AG09319 (cell line): Measurements from ENCODE around the gene MT1F.
"Not testable (repeated sequence)": the region's sequence is repeated elsewhere in the genome, so short reads cannot be mapped to it uniquely, and the experiment has no call there.

Experiments used
- DNase-seq: peaks from one replicate; pipeline ENCODE4 v3.0.0-alpha.2; 2010; ENCODE audit warnings: low read depth; ENCODE audit errors: extremely low read depth
- TF ChIP-seq, protein P1 (sequence below): IDR thresholded peaks from 2 replicates; pipeline ENCODE4 v1.5.1; 2011; ENCODE audit warnings: low read depth, mild to moderate bottlenecking, inconsistent platforms, low read length, moderate library complexity

Gene MT1F

GRCh38 chr16:56670620-56670934 lies 12.8 kb downstream of the MT1F start:
- DNase-seq = no peak
- TF ChIP-seq, protein P1, sequence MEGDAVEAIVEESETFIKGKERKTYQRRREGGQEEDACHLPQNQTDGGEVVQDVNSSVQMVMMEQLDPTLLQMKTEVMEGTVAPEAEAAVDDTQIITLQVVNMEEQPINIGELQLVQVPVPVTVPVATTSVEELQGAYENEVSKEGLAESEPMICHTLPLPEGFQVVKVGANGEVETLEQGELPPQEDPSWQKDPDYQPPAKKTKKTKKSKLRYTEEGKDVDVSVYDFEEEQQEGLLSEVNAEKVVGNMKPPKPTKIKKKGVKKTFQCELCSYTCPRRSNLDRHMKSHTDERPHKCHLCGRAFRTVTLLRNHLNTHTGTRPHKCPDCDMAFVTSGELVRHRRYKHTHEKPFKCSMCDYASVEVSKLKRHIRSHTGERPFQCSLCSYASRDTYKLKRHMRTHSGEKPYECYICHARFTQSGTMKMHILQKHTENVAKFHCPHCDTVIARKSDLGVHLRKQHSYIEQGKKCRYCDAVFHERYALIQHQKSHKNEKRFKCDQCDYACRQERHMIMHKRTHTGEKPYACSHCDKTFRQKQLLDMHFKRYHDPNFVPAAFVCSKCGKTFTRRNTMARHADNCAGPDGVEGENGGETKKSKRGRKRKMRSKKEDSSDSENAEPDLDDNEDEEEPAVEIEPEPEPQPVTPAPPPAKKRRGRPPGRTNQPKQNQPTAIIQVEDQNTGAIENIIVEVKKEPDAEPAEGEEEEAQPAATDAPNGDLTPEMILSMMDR = no peak

DNA sequence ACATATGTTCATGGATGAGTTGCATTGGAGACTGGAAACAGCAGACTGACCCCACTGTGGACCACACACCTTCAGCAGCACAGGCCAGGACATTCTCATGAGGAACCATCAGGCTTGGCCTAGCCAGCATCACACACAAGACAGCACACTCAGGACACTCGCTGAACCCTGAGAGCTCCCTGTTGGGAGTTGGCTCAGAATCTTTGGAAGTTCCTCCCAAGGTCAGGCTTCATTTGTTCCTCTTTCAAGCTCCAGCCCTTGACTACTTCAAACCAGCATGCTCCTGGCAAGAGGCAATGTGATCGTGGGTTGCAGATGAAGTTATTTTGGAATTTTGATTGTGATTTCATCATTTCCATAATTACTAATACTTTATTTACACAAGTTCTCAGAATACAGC lies 13.9 kb downstream of the MT1F start:
- DNase-seq = peak; percentile 29

GRCh38 chr16:56672171-56672570 lies 14.4 kb downstream of the MT1F start:
- not testable (repeated sequence) for DNase-seq

DNA sequence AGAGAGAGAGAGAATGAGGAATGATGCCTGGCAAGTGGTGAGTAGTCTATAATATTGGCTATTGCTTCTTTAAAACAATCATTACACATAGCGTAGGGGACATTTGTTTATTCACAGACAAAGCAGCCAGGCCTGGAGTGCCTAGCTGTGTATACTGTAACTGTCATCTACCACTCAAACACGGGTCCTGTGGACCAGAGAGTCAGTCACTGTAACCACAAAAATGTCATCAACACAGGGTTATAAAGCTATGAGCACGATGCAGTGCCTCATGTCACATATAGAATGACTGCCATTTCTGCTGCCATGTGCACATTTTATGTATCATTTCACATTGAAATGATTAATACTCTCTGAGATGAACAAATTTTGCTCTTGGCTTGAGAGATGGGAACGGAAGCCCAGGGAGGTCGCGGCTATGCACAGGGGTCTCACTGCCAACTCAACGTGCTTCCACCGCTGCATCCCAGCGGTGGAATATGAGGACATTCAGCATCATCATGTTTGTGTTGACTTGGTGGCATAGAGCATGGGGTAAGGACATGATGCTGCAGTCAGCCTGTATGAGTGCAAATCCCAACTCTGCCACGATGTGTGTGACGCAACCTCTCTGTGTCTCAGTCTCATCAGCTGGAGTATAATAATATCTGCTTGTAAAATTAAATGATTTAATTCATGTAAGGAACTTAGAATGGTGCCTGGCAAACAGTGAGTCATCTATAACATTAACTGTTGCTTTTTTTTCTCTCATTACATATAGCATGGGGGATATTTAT lies 15.2 kb downstream of the MT1F start:
- TF ChIP-seq, protein P1 = no peak
- no peak for DNase-seq

- TF ChIP-seq, protein P1 = no peak; the same call in 1 of the 2 replicates
- no peak for DNase-seq
Observed at GRCh38 chr16:56673921-56674320, 16.2 kb downstream of the MT1F start.

DNA sequence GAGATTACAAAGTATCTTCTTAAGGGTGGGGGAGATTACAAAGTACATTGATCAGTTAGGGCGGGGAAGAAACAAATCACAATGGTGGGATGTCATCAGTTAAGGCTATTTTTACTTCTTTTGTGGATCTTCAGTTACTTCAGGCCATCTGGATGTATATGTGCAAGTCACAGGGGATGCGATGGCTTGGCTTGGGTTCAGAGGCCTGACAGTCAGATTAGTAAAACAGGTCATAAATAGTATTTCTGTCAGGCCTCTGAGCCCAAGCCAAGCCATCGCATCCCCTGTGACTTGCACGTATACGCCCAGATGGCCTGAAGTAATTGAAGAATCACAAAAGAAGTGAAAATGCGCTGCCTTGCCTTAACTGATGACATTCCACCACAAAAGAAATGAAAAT lies 16.8 kb downstream of the MT1F start:
- not testable (repeated sequence) for DNase-seq

- no peak for DNase-seq
- TF ChIP-seq, protein P1 = no peak
Observed at GRCh38 chr16:56675685-56676210, 18.0 kb downstream of the MT1F start.

- no peak for DNase-seq
- TF ChIP-seq, protein P1 = no peak
Observed at GRCh38 chr16:56677474-56677873, 19.7 kb downstream of the MT1F start.

- TF ChIP-seq, protein P1 = no peak
- no peak for DNase-seq
Observed at GRCh38 chr16:56679078-56679730, 21.4 kb downstream of the MT1F start.
